ENCODE data around the gene MPRIP.
A peak's percentile ranks its signal among the peaks of the same experiment; 100 is the strongest.

Gene MPRIP

DNA sequence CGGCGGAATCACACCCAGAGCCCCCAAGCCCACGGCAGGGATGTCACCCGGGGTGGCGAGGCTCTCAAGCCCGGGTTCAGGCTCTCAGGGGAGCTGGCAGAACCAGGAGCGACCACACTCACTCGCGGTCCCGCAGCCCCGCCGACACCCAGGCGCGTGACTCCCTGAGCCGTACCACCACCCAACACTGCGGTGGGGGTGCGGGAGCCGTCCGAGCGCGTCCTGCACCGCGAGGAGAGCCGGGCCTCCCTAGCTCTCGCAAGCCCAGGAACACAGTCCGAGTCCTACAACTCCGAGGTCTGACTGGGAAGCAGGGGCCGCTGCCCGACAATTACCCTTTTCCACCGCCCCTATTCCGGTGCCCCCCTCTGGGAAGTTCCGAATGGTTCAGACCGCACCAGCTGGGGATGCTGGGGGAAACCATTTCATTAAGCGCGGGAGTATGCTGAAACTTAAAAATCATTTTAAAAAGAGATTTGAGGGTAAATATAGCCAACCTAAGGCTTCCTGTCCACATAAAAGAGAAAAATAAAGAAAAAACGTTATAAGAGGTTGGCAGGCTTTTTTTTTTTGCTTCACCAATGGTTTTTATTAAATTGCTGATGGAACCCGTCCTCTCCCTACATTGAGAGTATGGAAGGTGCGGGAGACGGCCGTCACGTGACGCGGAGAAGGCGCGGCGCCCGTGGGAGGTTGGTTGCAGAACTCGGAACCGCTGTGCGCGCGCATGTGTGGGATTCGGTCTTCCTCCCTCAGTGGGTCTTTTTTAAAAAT, 195.0 kb downstream of the MPRIP start, which contains the start of gene FLCN:
TSS of gene FLCN (minus strand) at position 143 of the 774 bp plus-strand sequence. CDS start 9,031 bp downstream, outside the sequence.
- DNase-seq (ENCODE audit: low read depth), result peak; percentile 76

DNA sequence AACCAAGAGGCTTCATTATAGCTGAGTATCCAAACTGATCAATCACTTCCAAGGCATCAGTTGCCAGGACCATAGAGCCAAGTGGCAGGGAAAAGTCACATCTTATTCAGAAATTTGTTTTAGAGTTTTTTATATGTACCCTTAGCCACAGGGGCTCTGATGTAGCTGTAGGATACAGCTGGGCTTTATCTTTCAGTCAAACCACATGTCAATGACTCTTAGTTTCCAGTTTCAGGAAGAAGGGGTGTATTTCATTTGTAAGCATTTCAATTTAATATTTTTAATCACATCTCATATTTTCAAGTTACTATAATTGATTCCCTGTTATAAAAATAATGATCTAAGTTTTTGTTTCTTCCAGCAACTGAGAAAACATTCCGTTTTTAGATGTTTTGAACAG, 197.6 kb downstream of the MPRIP start:
- no peak for DNase-seq (ENCODE audit: low read depth)

DNA sequence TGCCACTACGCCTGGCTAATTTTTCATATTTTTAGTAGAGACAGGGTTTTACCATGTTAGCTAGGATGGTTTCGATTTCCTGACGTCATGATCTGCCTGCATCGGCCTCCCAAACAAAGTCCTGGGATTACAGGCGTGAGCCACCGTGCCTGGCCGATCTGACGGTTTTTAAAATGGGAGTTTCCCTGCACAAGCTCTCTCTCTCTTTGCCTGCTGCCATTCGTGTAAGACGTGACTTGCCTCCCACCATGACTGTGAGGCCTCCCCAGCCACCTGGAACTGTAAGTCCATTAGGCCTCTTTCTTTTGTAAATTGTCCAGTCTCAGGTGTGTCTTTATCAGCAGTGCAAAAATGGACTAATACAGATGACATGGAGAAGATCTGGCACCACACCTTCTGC, 199.4 kb downstream of the MPRIP start:
- no peak for DNase-seq (ENCODE audit: low read depth)

DNA sequence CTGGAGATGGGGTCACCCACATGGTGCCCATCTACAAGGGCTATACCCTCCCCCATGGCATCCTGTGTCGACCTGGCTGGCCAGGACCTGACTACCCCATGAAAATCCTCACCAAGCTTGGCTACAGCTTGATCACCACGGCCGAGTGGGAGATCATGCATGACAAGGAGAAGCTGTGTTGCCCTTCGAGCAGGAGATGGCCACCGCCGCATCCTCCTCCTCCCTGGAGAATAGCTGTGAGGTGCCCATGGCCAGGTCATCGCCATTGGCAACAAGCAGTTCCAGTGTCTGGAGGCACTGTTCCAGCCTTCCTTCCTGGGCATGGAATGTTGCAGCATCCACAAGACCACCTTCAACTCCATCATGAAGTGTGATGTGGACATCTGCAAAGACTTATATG, 200.0 kb downstream of the MPRIP start:
- DNase-seq (ENCODE audit: low read depth), result no peak
